ENCODE measurements around the gene SP100. TPM values are rescaled to one million over a fixed set of nuclear protein-coding genes. Genes with fewer than 3 reads are reported as not detected.

Gene SP100
- total RNA-seq, 1 donor from 2014 or later, result 88.1 TPM

Other genes starting within 250 kb of the SP100 start
- 25.8 TPM for gene SP110, start 196.2 kb upstream of the SP100 start, total RNA-seq (ENCODE audit: insufficient read depth, low replicate concordance)
- 8.2 TPM for gene SP140, start 190.5 kb upstream of the SP100 start, total RNA-seq (ENCODE audit: insufficient read depth, low replicate concordance)
- gene SP140L, start 89.0 kb upstream of the SP100 start, total RNA-seq (ENCODE audit: insufficient read depth, low replicate concordance), result 4.1 TPM

All from umbilical cord (tissue), 1 donor.